GM12892 (cell line): Measurements from ENCODE around the gene SVEP1.

Experiments used
- POLR2A ChIP-seq: IDR thresholded peaks from 2 replicates; pipeline ENCODE4 v1.6.1; 2011; ENCODE audit warnings: low read depth, low read length, control low read depth
- POLR2AphosphoS5 ChIP-seq: IDR thresholded peaks from 2 replicates; pipeline ENCODE4 v1.6.1; 2011; ENCODE audit warnings: low read depth, low read length, control low read depth
- TAF1 ChIP-seq: IDR thresholded peaks from 2 replicates; pipeline ENCODE4 v1.6.1; 2011; ENCODE audit warnings: low read depth, mild to moderate bottlenecking, control low read depth, low read length, borderline replicate concordance

GRCh38 chr9:110427497-110428104 is 151.9 kb downstream of the SVEP1 start:
- TF ChIP-seq POLR2A (no peak), TAF1 (no peak), POLR2AphosphoS5 (no peak)
